A673 (cell line): ENCODE measurements around the gene TRAF7.

Experiments
- EZH2 ChIP-seq: fragments of 200-600 bp; sonication (generic); IDR thresholded peaks from 2 replicates; pipeline ENCODE4 v1.6.1; 2017; ENCODE audit warnings: borderline replicate concordance, low read depth, mild to moderate bottlenecking, mixed read lengths, antibody characterized with exemption, low read length; ENCODE audit not compliant: poor library complexity, severe bottlenecking
- TF ChIP-seq, protein P1 (sequence below): fragments of 300-800, 200-600 bp; sonication (generic); conservative IDR thresholded peaks from 2 replicates; pipeline ENCODE4 v1.5.1; 2017; ENCODE audit warnings: low read depth, mild to moderate bottlenecking, antibody characterized with exemption, low read length, moderate library complexity, mixed read lengths

DNA sequence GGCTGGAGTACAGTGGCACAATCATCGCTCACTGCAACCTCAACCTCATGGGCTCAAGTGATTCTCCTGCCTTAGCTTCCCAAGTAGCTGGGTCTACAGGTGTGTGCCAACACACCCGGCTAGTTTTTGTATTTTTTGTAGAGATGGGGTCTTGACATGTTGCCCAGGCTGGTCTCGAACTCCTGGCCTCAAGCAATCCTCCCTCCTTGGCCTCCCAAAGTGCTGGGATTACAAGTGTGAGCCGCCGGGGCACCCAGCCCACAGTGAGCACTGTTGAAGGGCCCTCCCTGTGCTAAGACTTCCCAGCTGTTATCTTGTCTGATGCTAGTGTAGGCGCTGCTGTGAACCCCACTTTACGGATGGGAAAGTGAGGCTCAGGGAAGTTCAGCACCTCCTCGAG, 32.8 kb downstream of the TRAF7 start:
- TF ChIP-seq, protein P1, sequence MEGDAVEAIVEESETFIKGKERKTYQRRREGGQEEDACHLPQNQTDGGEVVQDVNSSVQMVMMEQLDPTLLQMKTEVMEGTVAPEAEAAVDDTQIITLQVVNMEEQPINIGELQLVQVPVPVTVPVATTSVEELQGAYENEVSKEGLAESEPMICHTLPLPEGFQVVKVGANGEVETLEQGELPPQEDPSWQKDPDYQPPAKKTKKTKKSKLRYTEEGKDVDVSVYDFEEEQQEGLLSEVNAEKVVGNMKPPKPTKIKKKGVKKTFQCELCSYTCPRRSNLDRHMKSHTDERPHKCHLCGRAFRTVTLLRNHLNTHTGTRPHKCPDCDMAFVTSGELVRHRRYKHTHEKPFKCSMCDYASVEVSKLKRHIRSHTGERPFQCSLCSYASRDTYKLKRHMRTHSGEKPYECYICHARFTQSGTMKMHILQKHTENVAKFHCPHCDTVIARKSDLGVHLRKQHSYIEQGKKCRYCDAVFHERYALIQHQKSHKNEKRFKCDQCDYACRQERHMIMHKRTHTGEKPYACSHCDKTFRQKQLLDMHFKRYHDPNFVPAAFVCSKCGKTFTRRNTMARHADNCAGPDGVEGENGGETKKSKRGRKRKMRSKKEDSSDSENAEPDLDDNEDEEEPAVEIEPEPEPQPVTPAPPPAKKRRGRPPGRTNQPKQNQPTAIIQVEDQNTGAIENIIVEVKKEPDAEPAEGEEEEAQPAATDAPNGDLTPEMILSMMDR = no peak
- TF ChIP-seq EZH2 = no peak
